Astrocyte of the cerebellum (primary cell): ENCODE measurements around the gene C1orf87.

Experiments
- DNase-seq: peaks from one replicate; pipeline ENCODE4 v3.0.0-alpha.2; 2011; ENCODE audit warnings: low read depth
- H3K4me3 ChIP-seq: 2 replicates; pipeline ENCODE4 v1.5.1; 2011; ENCODE audit warnings: mild to moderate bottlenecking, low read depth, low read length, moderate library complexity
- in situ Hi-C: cut with HindIII; loops from 2 replicates; pipeline ENCODE4 v1.10.0; 2017; ENCODE audit warnings: low sequenced_read_pairs
- TF ChIP-seq, protein P1 (sequence below): IDR thresholded peaks from 2 replicates; pipeline ENCODE4 v1.5.1; 2012; ENCODE audit warnings: low read length, low read depth, moderate library complexity, mild to moderate bottlenecking; ENCODE audit errors: missing control alignments

C1orf87 gene

DNA sequence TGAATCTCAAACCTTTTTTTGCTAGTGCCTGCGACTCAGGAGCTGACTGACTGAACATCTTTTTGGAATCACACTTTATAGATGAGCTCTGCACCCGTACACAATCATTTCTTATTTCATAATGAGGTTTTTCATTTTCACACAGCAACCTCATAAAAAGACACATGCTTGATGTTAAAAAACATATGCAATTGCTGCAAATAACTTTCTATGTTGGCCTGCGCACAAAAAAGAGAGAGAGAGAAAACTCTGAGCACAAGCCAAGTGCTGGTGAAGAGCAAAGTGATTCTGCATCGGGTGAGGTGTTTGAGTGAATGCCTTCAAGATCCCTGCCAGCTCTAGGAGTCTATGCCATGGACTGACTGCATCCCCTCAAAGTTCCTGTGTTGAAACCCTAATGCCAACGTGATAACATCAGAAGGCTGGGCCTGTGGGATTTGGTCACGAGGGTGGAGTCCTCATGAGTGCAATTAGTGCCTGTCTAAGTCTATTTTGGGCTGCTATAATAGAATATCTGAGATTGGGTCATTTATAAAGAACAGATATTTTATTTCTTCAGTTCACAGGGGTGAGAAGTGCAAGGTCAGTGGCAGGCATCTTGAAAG, 36.6 kb downstream of the C1orf87 start:
- TF ChIP-seq, protein P1, sequence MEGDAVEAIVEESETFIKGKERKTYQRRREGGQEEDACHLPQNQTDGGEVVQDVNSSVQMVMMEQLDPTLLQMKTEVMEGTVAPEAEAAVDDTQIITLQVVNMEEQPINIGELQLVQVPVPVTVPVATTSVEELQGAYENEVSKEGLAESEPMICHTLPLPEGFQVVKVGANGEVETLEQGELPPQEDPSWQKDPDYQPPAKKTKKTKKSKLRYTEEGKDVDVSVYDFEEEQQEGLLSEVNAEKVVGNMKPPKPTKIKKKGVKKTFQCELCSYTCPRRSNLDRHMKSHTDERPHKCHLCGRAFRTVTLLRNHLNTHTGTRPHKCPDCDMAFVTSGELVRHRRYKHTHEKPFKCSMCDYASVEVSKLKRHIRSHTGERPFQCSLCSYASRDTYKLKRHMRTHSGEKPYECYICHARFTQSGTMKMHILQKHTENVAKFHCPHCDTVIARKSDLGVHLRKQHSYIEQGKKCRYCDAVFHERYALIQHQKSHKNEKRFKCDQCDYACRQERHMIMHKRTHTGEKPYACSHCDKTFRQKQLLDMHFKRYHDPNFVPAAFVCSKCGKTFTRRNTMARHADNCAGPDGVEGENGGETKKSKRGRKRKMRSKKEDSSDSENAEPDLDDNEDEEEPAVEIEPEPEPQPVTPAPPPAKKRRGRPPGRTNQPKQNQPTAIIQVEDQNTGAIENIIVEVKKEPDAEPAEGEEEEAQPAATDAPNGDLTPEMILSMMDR, result no peak
- H3K4me3 ChIP-seq, result no peak overlapping the region
- in situ Hi-C loops, result no loop called here
- DNase-seq, result no peak

DNA sequence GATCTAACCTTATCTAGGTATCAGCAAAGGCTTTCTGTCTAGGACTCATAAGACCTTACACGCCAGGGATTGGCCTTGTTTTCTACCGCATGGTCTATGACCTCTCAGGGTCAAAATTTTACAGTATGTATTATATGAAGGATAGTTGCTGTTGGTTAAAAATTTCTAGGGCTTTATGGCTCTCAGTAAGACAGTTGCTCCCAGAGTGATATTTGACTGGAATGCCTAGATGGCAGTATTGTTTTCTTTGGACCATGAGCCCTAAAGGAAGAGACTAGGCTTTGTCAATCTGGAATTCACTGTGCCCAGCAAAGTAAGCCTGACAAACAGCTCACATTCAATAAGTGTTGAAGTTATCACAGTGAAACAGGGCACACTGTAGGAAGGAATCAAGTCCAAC, 37.6 kb downstream of the C1orf87 start:
- in situ Hi-C loops, result no loop called here
- no peak overlapping the region for H3K4me3 ChIP-seq
- DNase-seq, result no peak
- TF ChIP-seq, protein P1, result no peak

DNA sequence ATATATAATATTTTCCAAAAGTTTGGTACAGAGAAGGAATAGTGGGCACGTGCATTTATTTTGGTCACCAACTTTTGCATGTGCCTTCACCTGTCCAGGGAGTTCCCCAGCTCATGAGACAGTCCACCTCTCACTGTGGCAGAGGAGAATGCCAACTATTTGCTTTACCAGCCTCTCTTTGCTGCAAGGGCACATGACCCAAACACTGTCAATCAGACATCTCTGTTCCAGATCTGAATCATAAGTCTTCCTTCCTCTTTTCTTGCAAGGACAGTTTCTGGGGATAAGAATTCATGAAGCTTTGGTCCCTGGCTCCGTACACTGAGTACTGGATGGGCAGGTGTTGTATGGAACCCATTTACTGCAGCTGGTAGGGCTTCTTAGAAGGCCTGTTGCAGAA, 38.6 kb downstream of the C1orf87 start:
- TF ChIP-seq, protein P1, result no peak
- no peak for DNase-seq
- H3K4me3 ChIP-seq, result no peak overlapping the region
- in situ Hi-C loops, result no loop called here

DNA sequence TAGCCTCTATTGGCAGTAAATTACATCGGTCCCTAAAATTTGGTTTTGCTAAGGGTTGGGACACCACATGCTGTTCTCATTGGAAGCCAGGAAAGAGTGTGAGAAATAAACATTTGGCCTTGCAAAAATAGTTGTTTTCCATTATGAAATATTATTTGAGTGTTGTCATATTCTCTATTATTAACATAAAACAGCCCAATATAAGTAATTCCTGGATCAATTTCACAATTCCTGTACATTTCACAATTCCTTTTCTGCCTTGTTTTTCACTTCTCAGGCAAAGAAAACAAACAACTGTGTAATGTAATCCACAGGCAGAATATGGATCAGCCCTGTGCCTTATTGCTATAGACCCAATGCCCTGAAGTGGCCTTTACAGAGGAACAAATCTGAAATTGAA, 40.5 kb downstream of the C1orf87 start:
- in situ Hi-C loops, result no loop called here
- H3K4me3 ChIP-seq, result no peak overlapping the region
- TF ChIP-seq, protein P1, result no peak
- no peak for DNase-seq

DNA sequence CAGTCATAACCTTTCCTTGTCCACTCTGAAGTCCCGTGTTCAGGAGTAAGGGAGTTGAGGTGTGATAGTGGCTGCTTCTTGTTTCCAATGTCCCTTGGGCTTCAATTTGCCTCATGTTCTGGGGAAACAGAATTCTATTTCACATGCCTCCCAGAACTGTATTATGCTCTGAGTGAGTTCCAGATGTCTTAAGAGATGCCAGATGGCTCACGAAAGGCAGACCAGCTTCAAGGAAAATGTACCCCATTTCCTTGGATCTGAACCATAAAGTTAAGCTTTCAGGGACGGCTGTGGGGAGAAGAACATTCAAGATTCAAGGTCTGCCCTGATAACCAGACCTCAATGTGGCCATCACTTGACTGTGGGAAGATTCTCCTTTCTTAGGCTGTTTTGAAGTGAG, 42.4 kb downstream of the C1orf87 start:
- in situ Hi-C loops, result no loop called here
- TF ChIP-seq, protein P1, result no peak

DNA sequence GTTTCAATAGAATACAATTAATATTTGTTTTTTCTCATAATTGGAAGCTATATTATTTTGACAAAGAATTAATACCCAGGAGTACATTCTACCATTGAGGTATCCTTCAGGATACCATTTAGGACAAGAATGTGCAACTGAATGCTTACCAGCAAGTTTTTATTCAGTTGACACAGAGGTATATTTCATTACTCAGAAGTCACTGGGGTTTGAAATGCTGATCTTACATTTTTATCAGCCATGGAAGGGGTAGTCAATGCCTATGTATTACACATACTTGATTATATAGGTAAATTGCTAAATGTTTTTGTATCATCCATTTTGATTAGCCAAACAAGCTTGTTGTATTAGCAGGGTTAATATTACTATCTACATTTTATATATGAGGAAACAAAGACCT, 48.0 kb downstream of the C1orf87 start:
- no peak overlapping the region for H3K4me3 ChIP-seq
- DNase-seq, result no peak
- in situ Hi-C loops, result no loop called here
- TF ChIP-seq, protein P1, result no peak

More for the DNA sequence above, 42.4 kb downstream of the C1orf87 start:
- H3K4me3 ChIP-seq, result no peak overlapping the region
- no peak for DNase-seq
